ENCODE data around the gene UBAC1.

DNA sequence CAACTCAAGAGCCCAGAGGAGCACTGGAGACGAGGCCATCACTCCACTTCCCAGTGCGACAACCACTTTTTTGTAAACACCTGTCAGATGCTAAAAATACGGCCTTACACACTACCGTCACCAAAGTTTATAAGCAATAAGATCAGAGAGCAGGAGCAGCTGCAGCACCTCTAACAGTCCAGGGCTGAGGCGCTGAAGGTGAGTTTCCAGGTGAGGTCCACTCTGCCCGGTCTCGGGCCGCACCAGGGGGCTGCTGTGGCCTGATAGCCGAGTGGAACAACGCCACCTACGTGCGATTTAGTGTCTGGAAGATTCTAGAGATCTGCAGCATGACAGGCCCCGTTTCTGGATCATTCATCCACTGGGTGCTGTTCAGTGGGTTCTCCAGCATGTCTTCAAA is 28.1 kb downstream of the UBAC1 start:
- TF ChIP-seq, protein P1, sequence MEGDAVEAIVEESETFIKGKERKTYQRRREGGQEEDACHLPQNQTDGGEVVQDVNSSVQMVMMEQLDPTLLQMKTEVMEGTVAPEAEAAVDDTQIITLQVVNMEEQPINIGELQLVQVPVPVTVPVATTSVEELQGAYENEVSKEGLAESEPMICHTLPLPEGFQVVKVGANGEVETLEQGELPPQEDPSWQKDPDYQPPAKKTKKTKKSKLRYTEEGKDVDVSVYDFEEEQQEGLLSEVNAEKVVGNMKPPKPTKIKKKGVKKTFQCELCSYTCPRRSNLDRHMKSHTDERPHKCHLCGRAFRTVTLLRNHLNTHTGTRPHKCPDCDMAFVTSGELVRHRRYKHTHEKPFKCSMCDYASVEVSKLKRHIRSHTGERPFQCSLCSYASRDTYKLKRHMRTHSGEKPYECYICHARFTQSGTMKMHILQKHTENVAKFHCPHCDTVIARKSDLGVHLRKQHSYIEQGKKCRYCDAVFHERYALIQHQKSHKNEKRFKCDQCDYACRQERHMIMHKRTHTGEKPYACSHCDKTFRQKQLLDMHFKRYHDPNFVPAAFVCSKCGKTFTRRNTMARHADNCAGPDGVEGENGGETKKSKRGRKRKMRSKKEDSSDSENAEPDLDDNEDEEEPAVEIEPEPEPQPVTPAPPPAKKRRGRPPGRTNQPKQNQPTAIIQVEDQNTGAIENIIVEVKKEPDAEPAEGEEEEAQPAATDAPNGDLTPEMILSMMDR (IDR thresholded peaks at IDR 0.05) = no peak
- TF ChIP-seq, protein P2, sequence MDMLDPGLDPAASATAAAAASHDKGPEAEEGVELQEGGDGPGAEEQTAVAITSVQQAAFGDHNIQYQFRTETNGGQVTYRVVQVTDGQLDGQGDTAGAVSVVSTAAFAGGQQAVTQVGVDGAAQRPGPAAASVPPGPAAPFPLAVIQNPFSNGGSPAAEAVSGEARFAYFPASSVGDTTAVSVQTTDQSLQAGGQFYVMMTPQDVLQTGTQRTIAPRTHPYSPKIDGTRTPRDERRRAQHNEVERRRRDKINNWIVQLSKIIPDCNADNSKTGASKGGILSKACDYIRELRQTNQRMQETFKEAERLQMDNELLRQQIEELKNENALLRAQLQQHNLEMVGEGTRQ (CRISPR knock-in tag; IDR thresholded peaks at IDR 0.05) = no peak
- no peak for TF ChIP-seq TEAD4 (CRISPR knock-in tag; IDR thresholded peaks at IDR 0.05)
- TF ChIP-seq, protein P3, sequence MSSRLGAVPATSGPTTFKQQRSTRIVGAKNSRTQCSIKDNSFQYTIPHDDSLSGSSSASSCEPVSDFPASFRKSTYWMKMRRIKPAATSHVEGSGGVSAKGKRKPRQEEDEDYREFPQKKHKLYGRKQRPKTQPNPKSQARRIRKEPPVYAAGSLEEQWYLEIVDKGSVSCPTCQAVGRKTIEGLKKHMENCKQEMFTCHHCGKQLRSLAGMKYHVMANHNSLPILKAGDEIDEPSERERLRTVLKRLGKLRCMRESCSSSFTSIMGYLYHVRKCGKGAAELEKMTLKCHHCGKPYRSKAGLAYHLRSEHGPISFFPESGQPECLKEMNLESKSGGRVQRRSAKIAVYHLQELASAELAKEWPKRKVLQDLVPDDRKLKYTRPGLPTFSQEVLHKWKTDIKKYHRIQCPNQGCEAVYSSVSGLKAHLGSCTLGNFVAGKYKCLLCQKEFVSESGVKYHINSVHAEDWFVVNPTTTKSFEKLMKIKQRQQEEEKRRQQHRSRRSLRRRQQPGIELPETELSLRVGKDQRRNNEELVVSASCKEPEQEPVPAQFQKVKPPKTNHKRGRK (CRISPR knock-in tag; IDR thresholded peaks at IDR 0.05; ENCODE audit: borderline replicate concordance) = no peak

All from WTC11 (cell line).